Skeletal muscle tissue (tissue), 4 donors: ENCODE results near the gene FBXL7. TPM values are rescaled to one million over a fixed set of nuclear protein-coding genes. Genes with fewer than 3 reads are reported as not detected.
"Not testable (repeated sequence)": the region's sequence is repeated elsewhere in the genome, so short reads cannot be mapped to it uniquely, and the experiment has no call there.

Source experiments
- H3K27ac ChIP-seq: one replicate; pipeline ENCODE4 v1.7.0; 2013; ENCODE audit warnings: mild to moderate bottlenecking, low read depth, low read length, inconsistent platforms
- H3K27me3 ChIP-seq, 3 donors: one replicate each; pipeline ENCODE4 v1.7.0; 2013; ENCODE audit warnings: low read length in 3 of 3; ENCODE audit not compliant: control insufficient read depth in 3 of 3, insufficient read depth in 3 of 3
- H3K36me3 ChIP-seq, 3 donors: one replicate each; pipeline ENCODE4 v1.7.0; 2013; ENCODE audit warnings: low read length in 3 of 3; ENCODE audit not compliant: control insufficient read depth in 3 of 3, insufficient read depth in 3 of 3
- H3K4me1 ChIP-seq, 3 donors: one replicate each; pipeline ENCODE4 v1.7.0; 2013; ENCODE audit warnings: low read length in 3 of 3, mild to moderate bottlenecking in 3 of 3; ENCODE audit not compliant: control insufficient read depth in 3 of 3, insufficient read depth in 3 of 3
- H3K4me3 ChIP-seq, 3 donors: one replicate each; pipeline ENCODE4 v1.7.0; 2013; ENCODE audit warnings: low read length in 3 of 3
- H3K9ac ChIP-seq, 3 donors: one replicate each; pipeline ENCODE4 v1.7.0; 2013; ENCODE audit warnings: low read length in 3 of 3, mild to moderate bottlenecking in 3 of 3, moderate library complexity in 2 of 3, low read depth in 1 of 3
- H3K9me3 ChIP-seq, 3 donors: one replicate each; pipeline ENCODE4 v1.7.0; 2013; ENCODE audit warnings: low read length in 3 of 3; ENCODE audit not compliant: control insufficient read depth in 3 of 3
- total RNA-seq: library from RNA; depleted of rRNA; stranded (reverse); fragments of >200 nt; gene quantifications from one replicate; pipeline ENCODE4 v1.2.3, GENCODE V29; 2014
- donor health status: Osteomylitis.

Gene FBXL7
- total RNA-seq, 1 donor from 2014 or later: 3.7 TPM

DNA sequence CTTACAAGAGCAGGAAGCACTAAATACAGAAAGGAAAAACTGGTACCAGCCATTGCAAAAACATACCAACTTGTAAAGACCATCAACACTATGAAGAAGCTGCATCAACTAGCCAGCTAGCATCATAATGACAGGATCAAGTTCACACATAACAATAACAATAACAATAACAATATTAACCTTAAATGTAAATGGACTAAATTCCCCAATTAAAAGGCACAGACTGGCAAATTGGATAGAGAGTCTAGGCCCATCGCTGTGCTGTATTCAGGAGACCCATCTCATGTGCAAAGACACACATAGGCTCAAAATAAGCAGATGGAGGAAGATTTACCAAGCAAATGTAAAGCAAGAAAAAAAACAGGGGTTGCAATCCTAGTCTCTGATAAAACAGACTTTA is 372.3 kb downstream of the FBXL7 start:
- H3K27me3 ChIP-seq, H3K4me3 ChIP-seq, H3K36me3 ChIP-seq, H3K9ac ChIP-seq, H3K4me1 ChIP-seq, H3K9me3 ChIP-seq, H3K27ac ChIP-seq: not testable (repeated sequence)

GRCh38 chr5:15877914-15878313 is 377.9 kb downstream of the FBXL7 start:
- Histone ChIP-seq H3K4me1 (no peaks in the 10 kb centered on the region), H3K9ac (no peak overlapping the region), H3K4me3 (no peak overlapping the region), H3K27me3 (no peaks in the 10 kb centered on the region), H3K36me3 (no peaks in the 10 kb centered on the region), H3K27ac (no peak overlapping the region), H3K9me3 (no peaks in the 10 kb centered on the region)

DNA sequence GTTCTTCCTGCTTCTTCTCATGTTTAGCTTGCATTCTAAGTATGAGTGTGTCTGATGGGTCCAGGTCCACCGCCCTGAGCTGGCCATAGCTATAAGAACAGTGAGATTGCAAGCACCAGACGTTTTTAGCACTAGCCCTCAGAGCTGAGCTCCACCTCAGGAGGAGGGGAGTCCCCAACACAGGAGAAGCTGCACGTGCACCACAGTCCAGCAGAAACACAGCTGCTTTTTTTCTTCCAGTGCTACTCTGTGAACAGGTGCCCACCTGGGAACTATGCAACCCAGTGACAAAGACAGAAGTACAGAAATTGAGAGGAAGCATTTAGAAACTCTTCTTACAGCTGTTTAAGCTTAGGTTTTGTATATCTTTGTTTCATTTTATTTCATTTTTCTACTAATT is 380.2 kb downstream of the FBXL7 start:
- Histone ChIP-seq H3K27me3 (no peaks in the 10 kb centered on the region), H3K9me3 (no peaks in the 10 kb centered on the region), H3K4me3 (no peak overlapping the region), H3K4me1 (no peaks in the 10 kb centered on the region), H3K27ac (no peak overlapping the region), H3K36me3 (no peaks in the 10 kb centered on the region), H3K9ac (no peak overlapping the region)

GRCh38 chr5:15885156-15885555 is 385.2 kb downstream of the FBXL7 start:
- no peak overlapping the region for H3K9ac ChIP-seq
- H3K9me3 ChIP-seq: no peaks in the 10 kb centered on the region
- no peaks in the 10 kb centered on the region for H3K27me3 ChIP-seq
- no peaks in the 10 kb centered on the region for H3K36me3 ChIP-seq
- no peak overlapping the region for H3K4me3 ChIP-seq
- H3K27ac ChIP-seq: no peak overlapping the region
- H3K4me1 ChIP-seq: no peaks in the 10 kb centered on the region

DNA sequence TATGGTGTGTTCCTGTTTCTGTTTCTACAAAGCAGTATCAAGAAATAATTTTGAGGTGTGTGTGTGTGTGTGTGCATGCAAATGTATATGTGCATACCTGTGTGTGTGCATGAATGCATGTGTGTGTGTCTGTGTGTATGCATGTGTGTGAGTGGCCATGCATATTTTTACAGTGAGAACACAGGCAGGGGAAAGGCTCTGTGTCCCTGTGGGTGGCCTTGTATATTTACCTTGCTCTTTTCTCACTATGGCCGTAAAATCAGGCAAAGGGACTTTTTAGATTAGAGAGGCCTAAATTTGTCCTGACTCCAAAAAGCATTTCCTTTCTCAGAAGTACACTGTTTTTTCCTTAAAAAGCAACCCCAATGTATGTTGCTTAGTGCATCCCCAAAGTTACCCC is 386.2 kb downstream of the FBXL7 start:
- Histone ChIP-seq H3K27ac (no peak overlapping the region), H3K4me1 (no peaks in the 10 kb centered on the region), H3K4me3 (no peak overlapping the region), H3K9me3 (no peaks in the 10 kb centered on the region), H3K36me3 (no peaks in the 10 kb centered on the region), H3K27me3 (no peaks in the 10 kb centered on the region), H3K9ac (no peak overlapping the region)

- Histone ChIP-seq H3K9me3 (no peaks in the 10 kb centered on the region), H3K9ac (no peak overlapping the region), H3K4me1 (no peaks in the 10 kb centered on the region), H3K27ac (no peak overlapping the region), H3K27me3 (no peaks in the 10 kb centered on the region), H3K36me3 (no peaks in the 10 kb centered on the region), H3K4me3 (no peak overlapping the region)
Observed at GRCh38 chr5:15887093-15887492, 387.1 kb downstream of the FBXL7 start.

DNA sequence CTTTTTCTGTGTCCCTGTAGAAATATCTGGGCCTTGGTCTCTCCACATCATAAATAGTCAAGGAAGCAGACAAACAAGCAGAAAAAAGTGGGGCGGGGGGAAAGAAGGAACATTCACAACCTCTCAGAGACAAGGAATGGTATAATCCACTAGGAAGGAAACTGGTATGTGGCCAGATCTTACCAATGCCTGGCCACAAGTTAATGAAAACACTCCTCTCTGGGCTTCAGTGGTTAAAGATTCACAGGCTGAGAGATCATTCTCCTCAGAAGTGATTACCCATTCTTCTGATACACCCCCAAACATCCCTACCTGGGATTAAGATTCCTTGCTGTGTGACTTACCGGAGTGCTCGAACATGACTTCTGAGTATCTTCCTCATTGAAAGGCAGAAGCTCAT is 389.0 kb downstream of the FBXL7 start:
- H3K9me3 ChIP-seq: no peaks in the 10 kb centered on the region
- H3K4me3 ChIP-seq: no peak overlapping the region
- H3K27me3 ChIP-seq: no peaks in the 10 kb centered on the region
- no peak overlapping the region for H3K27ac ChIP-seq
- no peak overlapping the region for H3K9ac ChIP-seq
- H3K36me3 ChIP-seq: no peaks in the 10 kb centered on the region
- no peaks in the 10 kb centered on the region for H3K4me1 ChIP-seq

- Histone ChIP-seq H3K27ac (no peak overlapping the region), H3K4me3 (no peak overlapping the region), H3K36me3 (no peaks in the 10 kb centered on the region), H3K9me3 (no peaks in the 10 kb centered on the region), H3K4me1 (no peaks in the 10 kb centered on the region), H3K27me3 (no peaks in the 10 kb centered on the region), H3K9ac (no peak overlapping the region)
Observed at GRCh38 chr5:15893866-15894265, 393.9 kb downstream of the FBXL7 start.

DNA sequence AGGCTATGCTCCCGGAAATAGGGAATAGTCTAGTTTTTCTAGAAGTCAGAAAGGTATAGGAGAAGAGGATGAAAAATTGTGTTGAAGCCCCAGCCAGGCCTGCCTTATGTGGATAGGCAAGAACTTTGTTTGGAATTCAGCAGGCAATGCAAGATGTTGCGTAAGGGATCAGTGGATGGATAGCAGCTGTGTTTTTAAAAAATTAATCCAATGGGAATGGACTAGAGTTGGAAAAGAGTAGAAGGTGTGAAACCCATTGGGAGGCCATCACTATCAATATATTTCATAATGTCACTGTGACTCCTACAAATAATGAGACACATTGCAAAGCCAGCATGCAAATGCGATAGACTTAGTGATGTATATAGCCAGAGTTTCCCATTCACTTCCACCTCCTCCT is 397.7 kb downstream of the FBXL7 start:
- H3K9ac ChIP-seq: no peak overlapping the region
- H3K27me3 ChIP-seq: no peaks in the 10 kb centered on the region
- no peaks in the 10 kb centered on the region for H3K36me3 ChIP-seq
- no peaks in the 10 kb centered on the region for H3K9me3 ChIP-seq
- H3K27ac ChIP-seq: no peak overlapping the region
- no peak overlapping the region for H3K4me3 ChIP-seq
- H3K4me1 ChIP-seq: peaks cover 0 to under 1% (median 0%) of the 10 kb centered on the region in 3 donors

DNA sequence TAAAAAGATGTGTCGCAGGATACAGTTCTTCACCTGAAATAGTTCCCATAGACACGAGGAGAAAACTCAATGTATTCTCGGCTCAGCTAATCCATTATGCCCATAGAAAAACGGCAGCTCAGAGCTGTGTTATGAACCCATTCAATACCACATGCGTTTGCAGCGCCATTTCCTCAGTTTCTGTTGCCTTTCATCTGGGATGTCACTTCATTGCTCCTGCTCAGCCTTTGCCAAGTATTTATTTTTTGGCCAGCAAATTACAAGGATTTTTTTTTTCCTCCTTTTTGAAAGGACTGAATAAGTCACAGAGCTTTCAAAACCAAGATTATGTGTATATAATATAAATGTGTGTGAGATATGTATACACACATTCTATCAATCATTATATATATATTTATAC is 398.7 kb downstream of the FBXL7 start:
- H3K9ac ChIP-seq: no peak overlapping the region
- no peak overlapping the region for H3K4me3 ChIP-seq
- H3K27ac ChIP-seq: no peak overlapping the region
- H3K27me3 ChIP-seq: no peaks in the 10 kb centered on the region
- no peaks in the 10 kb centered on the region for H3K9me3 ChIP-seq
- no peaks in the 10 kb centered on the region for H3K36me3 ChIP-seq
- peaks cover 0 to 3% (median 0%) of the 10 kb centered on the region in 3 donors for H3K4me1 ChIP-seq

- no peaks in the 10 kb centered on the region for H3K27me3 ChIP-seq
Observed at GRCh38 chr5:15899481-15899880, 399.5 kb downstream of the FBXL7 start.

More at GRCh38 chr5:15899481-15899880, 399.5 kb downstream of the FBXL7 start:
- Histone ChIP-seq H3K9ac (no peak overlapping the region), H3K9me3 (no peaks in the 10 kb centered on the region), H3K36me3 (no peaks in the 10 kb centered on the region), H3K27ac (no peak overlapping the region), H3K4me1 (peaks cover 0 to 3% (median 0%) of the 10 kb centered on the region in 3 donors), H3K4me3 (no peak overlapping the region)
